ENCODE measurements around the gene MTRF1.
"Not testable (repeated sequence)": the region's sequence is repeated elsewhere in the genome, so short reads cannot be mapped to it uniquely, and the experiment has no call there.

The MTRF1 gene

GRCh38 chr13:41263261-41263971 is at the start of gene MTRF1:
MTRF1 (minus strand) TSS chr13:41263576; CDS start chr13:41260907, 2,669 bp downstream.
- peak; percentile 78 for DNase-seq

- no peak for DNase-seq
Observed at GRCh38 chr13:41313117-41313516, 49.7 kb upstream of the MTRF1 start.

- peak; percentile 2 for DNase-seq
Observed at GRCh38 chr13:41312176-41312500, 48.8 kb upstream of the MTRF1 start.

- peak; percentile 56 for DNase-seq
Observed at GRCh38 chr13:41311406-41312175, 48.2 kb upstream of the MTRF1 start.

GRCh38 chr13:41310963-41311405 is 47.6 kb upstream of the MTRF1 start, which contains the start of gene NAA16:
NAA16 (plus strand) TSS chr13:41311267; CDS start chr13:41311529, 262 bp downstream.
- peak; percentile 97 for DNase-seq

GRCh38 chr13:41307884-41308640 is 44.7 kb upstream of the MTRF1 start:
- DNase-seq = no peak

- DNase-seq = no peak
Observed at GRCh38 chr13:41306271-41307145, 43.1 kb upstream of the MTRF1 start.

GRCh38 chr13:41304551-41304950 is 41.2 kb upstream of the MTRF1 start:
- no peak for DNase-seq

- no peak for DNase-seq
Observed at GRCh38 chr13:41302743-41303142, 39.4 kb upstream of the MTRF1 start.

- no peak for DNase-seq
Observed at GRCh38 chr13:41299316-41300094, 36.1 kb upstream of the MTRF1 start.

- DNase-seq = no peak
Observed at GRCh38 chr13:41296879-41297646, 33.7 kb upstream of the MTRF1 start.

- DNase-seq = no peak
Observed at GRCh38 chr13:41295973-41296372, 32.6 kb upstream of the MTRF1 start.

GRCh38 chr13:41294914-41295313 is 31.5 kb upstream of the MTRF1 start:
- no peak for DNase-seq

GRCh38 chr13:41293272-41293671 is 29.9 kb upstream of the MTRF1 start:
- DNase-seq = no peak

- no peak for DNase-seq
Observed at GRCh38 chr13:41291246-41291645, 27.9 kb upstream of the MTRF1 start.

- DNase-seq = no peak
Observed at GRCh38 chr13:41289463-41289881, 26.1 kb upstream of the MTRF1 start.

GRCh38 chr13:41286370-41286769 is 23.0 kb upstream of the MTRF1 start:
- DNase-seq = no peak

- no peak for DNase-seq
Observed at GRCh38 chr13:41284512-41285288, 21.3 kb upstream of the MTRF1 start.

- no peak for DNase-seq
Observed at GRCh38 chr13:41282129-41282571, 18.8 kb upstream of the MTRF1 start.

- not testable (repeated sequence) for DNase-seq
Observed at GRCh38 chr13:41279156-41279555, 15.8 kb upstream of the MTRF1 start.

Data from stimulated activated CD4-positive, alpha-beta T cell treated with anti-CD3 and anti-CD28 coated beads, Interleukin-4, amount 100 ng/mL, for 1 hour (primary cell).